GM12801 (cell line): ENCODE data around the gene STPG2.

ENCODE experiments used
- CTCF ChIP-seq: IDR thresholded peaks from one replicate; pipeline ENCODE4 v1.5.1; 2011; ENCODE audit warnings: control low read depth; ENCODE audit not compliant: insufficient read length; ENCODE audit errors: extremely low read depth

STPG2 gene

GRCh38 chr4:97531351-97531750, 611.9 kb downstream of the STPG2 start:
- TF ChIP-seq CTCF = no peak

- no peak for TF ChIP-seq CTCF
These were observed 612.6 kb downstream of the STPG2 start for GRCh38 chr4:97530676-97531075.

GRCh38 chr4:97525236-97525635, 618.0 kb downstream of the STPG2 start:
- TF ChIP-seq CTCF = no peak

- TF ChIP-seq CTCF = no peak
These were observed 625.3 kb downstream of the STPG2 start for GRCh38 chr4:97517939-97518338.

- TF ChIP-seq CTCF = no peak
These were observed 629.4 kb downstream of the STPG2 start for GRCh38 chr4:97513917-97514316.
